MM.1S (cell line): ENCODE data around the gene TBC1D5.

Source experiments
- CTCF ChIP-seq: fragments of 300-600 bp; sonication (generic); IDR thresholded peaks from 2 replicates; pipeline ENCODE4 v1.5.1; 2016; ENCODE audit warnings: antibody characterized with exemption, low read length, mixed read lengths
- EZH2phosphoT487 ChIP-seq: fragments of 300-600 bp; sonication (generic); IDR thresholded peaks from 2 replicates; pipeline ENCODE4 v1.6.1; 2018; ENCODE audit warnings: antibody characterized with exemption, low read length

GRCh38 chr3:17302170-17302569 is 440.3 kb downstream of the TBC1D5 start:
- TF ChIP-seq CTCF = no peak
- TF ChIP-seq EZH2phosphoT487 = no peak
